Activated CD4-positive, alpha-beta T cell treated with anti-CD3 and anti-CD28 coated beads for 24 hours (primary cell): ENCODE measurements around the gene GAS6.
"Not testable (repeated sequence)": the region's sequence is repeated elsewhere in the genome, so short reads cannot be mapped to it uniquely, and the experiment has no call there.

ENCODE experiments used
- DNase-seq, 2 donors: peaks; one replicate each; pipeline ENCODE4 v3.0.0-alpha.2; 2020; ENCODE audit warnings: low read depth in 2 of 2

The GAS6 gene

GRCh38 chr13:113808058-113808834 lies 55.6 kb downstream of the GAS6 start:
- DNase-seq, result no peak

- DNase-seq, result no peak
Measured at GRCh38 chr13:113806526-113806925, 57.4 kb downstream of the GAS6 start.

- no peak for DNase-seq
Measured at GRCh38 chr13:113806104-113806471, 57.8 kb downstream of the GAS6 start.

- DNase-seq, result no peak
Measured at GRCh38 chr13:113805431-113806103, 58.3 kb downstream of the GAS6 start.

- no peak for DNase-seq
Measured at GRCh38 chr13:113804703-113805430, 59.0 kb downstream of the GAS6 start.

DNA sequence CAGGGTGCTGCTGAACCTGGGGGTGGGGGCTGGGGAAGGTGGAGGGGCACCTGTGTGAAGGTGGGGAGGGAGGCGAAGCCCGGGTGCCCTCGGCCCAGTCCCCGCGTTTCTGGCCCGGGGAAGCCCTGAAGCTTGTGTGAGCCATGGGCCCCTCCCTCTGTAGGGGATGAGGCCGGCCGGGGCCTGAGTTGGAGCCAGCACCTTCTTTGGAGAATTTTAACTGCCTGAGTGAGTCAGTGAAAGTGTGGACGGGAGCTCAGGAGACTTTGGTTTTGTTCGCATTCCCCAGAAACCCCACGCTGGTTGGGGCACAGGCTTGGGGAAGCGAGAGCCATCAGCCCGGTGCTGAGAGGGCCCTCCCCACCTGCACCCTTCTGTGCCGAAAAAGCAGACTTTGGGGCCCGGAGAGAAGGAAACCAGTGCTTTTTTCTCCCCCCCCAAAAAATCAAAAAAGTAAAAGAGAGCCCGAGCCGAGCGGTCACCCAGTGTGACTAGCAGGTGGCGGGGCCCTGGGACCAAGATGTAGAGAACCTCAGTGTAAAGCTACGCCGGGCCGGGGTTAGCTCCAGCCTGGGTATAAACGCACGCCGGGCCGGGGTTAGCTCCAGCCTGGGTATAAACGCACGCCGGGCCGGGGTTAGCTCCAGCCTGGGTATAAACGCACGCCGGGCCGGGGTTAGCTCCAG lies 59.7 kb downstream of the GAS6 start:
- no peak for DNase-seq

DNA sequence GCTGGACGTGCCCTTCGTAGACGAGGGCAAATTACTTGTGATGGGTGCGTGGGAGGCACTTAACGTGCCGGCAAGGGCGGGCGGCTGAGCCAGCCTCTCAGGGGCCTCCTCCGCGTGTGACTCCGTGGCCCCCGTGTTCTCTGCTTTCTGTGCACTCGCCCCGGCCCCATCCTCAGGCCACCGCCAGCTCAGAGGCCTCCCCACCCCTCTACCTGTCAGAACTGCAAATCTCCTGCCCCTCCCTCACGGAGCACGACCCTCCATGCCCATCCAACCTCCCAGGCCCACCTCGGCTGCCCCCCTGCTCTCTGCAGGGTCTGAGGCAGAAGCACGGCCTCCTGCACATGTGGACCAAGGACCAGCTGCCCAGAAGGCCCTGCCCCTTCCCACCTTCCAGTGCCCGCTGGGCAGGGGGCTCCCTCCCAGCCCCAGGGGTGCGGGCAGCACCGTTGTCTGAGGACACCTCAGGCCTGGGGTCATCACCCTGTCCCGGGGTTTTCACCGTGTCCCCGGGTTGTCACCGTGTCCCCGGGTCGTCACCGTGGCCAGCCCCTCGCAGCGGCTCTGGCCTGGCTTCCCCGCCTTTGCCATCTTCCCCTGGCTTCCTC lies 60.4 kb downstream of the GAS6 start:
- DNase-seq, result no peak

DNA sequence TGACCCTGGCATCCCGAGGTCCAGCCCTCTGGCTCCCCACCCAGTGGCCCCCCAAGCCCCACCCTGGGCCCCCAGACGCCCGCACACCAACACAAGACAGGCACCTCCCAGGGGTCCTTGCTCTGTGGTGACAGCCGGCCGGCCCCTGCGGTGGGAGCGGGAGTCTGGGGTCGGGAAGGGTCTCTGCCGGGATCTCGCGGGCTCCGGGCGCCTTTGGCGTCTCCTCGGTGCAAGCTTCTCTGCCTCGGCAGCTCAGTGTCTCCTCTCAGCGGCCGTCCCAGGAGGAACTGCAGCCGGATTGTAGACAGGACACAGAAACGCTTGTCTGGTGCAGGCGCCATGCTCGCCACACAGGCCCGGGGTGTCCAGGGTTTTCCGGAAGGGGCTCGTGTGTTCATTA lies 61.1 kb downstream of the GAS6 start:
- no peak for DNase-seq

DNA sequence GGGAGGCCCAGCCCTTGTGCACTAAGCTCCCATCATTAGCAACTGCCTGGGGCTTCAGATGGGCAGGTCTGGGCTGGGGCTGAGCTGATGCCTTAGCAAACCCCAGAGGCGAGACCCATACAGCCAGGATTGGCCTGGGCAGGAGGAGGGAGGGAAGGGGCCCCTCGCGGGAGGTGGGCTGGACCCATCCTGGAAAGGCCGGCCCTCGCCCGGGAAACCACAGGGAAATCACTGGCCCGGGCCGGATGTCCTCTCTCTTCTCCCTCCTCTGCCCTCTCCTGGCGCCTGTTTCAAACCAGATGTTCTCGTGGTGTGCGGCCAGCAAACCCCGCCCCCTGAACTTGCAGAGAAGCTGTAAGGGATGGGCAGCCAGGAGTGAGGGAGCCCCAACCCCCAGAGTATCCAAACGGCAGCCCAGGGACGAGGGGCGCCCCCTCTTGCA lies 61.8 kb downstream of the GAS6 start:
- DNase-seq, result no peak

DNA sequence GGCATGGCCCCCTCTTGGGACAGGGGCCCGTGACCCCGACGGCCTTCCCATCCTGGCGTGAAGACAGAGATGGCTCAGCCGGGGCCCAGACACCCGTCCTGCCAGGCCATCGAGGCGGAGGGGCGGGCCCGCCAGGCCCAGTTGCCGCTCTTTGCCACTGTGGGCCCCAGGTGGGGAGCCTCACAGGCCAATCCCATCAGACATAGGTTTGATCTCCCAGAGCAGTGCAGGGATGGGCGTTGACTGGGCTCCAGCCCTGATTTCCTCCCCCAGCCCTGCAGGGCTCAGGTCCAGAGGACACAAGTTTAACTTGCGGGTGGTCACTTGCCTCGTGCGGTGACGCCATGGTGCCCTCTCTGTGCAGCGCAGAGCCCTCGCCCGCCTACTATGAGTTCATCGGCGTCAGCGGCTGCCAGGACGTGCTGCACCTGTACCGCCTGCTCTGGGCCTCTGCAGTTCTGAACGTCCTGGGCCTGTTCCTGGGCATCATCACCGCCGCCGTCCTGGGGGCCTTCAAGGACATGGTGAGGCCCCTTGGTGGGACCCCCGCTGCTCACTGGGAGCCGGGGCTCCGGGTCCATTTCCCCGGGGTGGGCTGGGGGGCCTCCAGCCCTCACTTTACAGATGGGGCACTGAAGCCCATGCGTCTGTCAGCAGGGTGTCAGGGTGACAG lies 62.5 kb downstream of the GAS6 start:
- no peak for DNase-seq

GRCh38 chr13:113800576-113800926 lies 63.3 kb downstream of the GAS6 start:
- no peak for DNase-seq

DNA sequence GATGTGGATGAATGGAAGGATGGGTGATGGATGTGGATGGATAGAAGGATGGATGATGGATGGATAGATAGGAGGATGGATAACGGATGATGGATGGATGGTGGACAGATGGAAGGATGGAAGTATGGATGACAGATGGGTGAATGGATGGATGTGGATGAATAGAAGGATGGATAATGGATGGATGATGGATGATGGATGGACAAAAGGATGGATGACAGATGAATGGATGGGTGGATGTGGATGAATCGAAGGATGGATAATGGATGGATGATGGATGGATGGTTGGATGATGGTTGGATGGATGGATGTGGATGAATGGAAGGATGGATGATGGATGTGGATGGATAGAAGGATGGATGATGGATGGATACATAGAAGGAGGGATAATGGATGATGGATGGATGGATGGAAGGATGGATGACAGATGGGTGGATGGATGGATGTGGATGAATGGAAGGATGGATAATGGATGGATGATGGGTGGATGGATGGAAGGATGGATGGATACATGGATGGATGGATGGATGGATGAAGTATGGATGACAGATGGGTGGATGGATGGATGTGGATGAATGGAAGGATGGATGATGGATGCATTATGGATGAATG lies 65.6 kb downstream of the GAS6 start:
- DNase-seq, result no peak

- DNase-seq, result no peak
Measured at GRCh38 chr13:113796964-113797676, 66.8 kb downstream of the GAS6 start.

GRCh38 chr13:113796211-113796963 lies 67.5 kb downstream of the GAS6 start:
- DNase-seq, result no peak

GRCh38 chr13:113795362-113795761 lies 68.5 kb downstream of the GAS6 start:
- DNase-seq, result not testable (repeated sequence)

DNA sequence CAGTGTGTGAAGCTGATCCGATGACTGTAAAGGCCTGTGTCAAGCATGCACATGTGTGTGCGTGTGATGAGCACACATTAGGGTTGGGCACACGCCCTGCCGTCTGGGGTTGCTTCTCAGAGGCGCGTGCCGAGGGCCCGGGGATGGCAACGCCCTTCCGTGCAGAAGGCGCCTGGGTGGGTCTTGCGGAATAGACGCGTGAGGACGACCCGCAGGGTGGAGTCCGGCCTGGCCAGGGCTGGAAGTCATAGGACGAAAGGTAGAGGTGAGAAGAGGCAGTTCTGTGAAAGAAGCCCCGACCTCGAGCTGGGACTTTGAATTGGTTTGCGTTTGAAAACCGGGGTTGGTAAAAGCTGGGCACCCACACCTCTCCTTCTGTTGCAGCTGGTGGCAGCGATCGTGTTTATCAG lies 69.1 kb downstream of the GAS6 start:
- DNase-seq, result no peak

GRCh38 chr13:113794086-113794485 lies 69.8 kb downstream of the GAS6 start:
- no peak for DNase-seq

- no peak for DNase-seq
Measured at GRCh38 chr13:113793718-113794085, 70.2 kb downstream of the GAS6 start.

DNA sequence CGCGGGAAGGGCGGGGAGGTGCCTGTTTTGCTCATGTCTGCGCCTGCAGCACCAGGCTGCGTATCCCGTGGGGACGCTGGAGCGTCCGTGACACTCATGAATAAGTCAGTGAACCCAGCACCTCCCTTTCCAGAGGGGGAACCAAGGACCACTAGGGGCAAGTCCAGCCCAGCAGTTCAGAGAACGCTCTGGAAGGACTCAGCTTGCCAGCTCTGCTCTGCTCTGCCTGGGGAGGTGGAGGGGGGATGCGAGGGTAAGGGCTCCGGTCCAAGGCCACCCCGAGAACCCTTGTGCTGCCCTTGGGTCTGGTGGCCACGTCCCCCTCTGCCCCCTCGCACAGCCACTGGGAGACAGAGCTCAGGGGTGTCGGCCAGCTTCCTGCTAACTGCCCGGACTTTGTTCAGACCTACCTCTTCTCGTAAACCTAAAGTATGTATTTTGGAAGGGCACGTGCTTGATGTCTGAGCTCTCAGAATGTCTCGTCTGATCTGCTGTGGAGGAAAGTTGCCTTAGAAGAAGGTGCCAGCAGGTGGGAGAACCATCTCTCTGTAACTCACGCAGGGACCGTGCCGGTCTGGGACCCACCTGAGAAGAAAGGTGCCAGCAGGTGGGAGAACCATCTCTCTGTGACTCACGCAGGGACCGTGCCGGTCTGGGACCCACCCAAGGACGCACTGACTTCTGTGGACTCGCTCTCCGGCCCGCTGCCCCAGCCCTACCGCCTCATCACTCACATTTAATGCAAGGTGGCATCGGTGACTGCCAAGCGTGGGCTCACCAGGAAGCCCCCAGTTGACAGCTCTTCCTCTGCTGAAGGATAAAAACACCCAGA lies 70.8 kb downstream of the GAS6 start:
- no peak for DNase-seq
